HG03196 (cell line): ENCODE results near the gene SMIM33.
"Not testable (repeated sequence)": the region's sequence is repeated elsewhere in the genome, so short reads cannot be mapped to it uniquely, and the experiment has no call there.

Source experiments
- ATAC-seq: cut with Tn5 transposase; IDR thresholded peaks from one replicate; pipeline ENCODE4 v1.9.1; 2021; ENCODE audit not compliant: unreplicated experiment

SMIM33 gene

DNA sequence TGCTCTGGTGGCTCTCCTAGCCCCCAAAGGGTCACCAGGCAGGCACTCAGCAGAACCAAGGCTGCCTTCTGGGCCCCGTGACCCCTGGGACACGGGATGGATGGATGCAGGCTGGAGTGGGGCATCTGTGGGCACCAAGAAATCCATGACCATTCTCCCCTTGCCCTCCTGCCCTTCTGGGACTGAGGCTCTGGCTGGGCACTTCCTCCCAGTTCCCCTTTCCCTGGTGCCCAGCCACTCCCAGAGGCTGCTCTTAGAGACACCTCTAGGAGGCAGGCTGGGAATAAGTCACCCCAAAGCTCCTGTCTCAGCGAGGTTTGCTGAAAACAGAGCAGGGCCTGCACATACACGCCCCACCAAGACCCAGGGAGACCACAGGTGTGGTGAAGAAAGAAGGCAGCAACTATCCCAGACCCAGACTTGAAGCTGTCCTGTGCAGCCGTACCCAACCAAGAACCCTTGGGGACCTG is 10.8 kb downstream of the SMIM33 start:
- ATAC-seq: no peak

DNA sequence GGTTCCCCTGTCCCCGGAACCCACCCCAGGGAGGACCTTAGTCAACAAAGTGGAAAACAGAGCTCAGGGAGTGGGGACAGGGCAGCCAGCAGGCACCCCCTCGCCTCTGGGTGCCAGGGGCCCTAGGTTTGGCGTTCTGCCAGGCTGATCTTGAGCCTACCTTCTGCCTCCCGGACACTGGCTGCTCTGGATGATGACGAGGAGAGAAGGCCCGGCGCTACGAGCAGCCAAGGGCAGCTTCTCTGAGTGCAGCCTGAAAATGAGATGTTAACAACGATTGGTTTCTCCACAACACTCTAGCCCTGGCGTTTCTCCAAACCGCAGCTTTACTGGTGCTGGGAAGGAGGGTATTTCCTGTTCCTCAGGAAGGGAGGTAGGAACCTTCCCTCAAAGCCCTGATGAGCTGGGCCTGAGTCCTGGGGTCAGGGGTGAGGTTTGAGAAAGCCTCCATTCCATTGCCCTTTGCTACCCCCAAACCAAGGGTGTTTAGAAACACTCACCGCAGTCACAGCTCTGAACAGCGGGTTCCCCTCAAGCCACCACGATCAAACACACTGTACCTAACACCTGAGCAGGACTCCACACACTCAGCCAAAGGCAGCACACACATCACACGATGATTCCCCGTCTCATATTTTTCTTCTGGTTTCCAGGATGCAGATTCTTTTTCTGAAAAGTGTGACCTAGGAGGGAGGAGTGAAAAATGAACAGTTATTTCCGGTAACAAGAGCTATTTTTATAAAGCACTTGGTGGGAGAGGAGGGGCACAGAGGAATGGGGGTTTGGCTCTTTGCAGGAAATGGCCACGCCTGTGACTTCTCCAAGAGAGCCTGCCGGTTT is 11.5 kb downstream of the SMIM33 start, which contains the start of gene STING1:
STING1 (minus strand) TSS at position 709 of the 840 bp plus-strand sequence. CDS start 1,054 bp downstream, outside the sequence.
- no peak for ATAC-seq

DNA sequence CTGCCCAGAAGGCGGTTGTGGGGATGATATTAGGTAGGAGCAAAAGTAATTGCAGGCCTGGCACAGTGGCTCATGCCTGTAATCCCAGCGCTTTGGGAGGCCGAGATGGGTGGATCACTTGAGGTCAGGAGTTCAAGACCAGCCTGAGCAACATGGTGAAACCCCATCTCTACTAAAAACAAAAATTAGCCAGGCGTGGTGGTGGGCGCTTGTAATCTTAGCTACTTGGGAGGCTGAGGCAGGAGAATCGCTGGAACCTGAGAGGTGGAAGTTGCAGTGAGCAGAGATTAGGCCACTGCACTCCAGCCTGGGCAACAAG is 12.0 kb downstream of the SMIM33 start:
- ATAC-seq: not testable (repeated sequence)

DNA sequence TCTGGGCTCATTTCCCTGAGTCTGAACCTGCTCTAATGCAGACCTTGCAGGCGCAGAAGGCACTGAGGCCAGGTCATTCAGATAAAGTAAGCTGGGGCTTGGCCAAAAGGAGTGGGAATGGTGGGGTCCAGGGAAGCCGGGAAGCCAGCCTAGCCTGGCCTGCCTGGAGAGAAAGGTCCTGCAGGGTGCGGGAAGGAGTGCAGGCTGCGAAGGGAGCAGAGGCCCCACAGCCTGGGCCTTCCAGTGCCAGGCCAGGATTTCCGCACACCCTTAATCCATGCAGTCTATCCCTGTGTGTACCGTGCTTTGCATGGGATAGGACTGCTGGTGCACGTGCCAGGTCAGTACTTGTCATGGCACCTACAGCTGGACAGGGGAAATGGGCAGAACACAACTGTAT is 15.4 kb downstream of the SMIM33 start:
- no peak for ATAC-seq

DNA sequence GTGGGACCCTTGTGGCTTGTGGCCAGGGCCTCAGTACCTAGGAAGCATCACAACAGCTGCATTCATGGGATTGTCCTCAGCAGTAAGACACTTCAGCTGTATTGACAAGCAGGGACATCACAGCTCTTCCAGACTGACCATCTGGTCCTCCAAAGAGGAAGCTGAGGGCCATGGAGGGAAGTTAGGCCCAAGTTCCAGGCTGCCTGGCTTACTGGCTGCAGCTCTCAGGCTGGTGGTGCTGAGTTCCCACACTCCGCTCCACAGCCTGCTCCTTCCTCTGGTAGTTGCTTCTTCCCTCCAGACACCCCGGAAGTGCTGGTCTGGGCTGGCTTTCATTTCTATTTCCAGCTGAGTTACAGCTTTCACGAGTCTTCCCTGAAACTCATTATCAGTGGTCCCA is 17.5 kb downstream of the SMIM33 start:
- ATAC-seq: no peak

DNA sequence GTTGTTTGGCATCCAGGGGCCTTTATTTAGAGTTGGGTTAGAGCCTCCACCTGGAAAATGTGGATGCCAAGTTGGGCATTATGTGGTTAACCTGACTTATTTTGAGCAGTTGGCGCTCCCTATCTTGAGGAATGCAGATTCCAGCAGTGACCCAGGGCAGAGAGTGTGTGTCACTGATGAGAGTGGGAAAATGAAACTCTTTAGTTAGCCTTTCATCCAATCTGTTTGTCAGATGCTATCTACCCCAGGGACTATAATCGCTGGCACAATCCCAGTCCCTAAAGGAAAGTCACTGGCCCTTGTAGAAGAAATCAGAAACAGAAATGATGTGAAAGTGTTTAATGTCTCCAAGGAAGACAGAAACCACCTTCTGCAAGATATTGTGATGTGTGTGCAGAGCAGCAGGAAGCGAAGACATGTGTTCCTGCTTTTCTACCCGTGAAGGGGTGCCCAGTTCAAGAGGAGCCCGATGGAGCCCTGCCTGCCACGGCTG is 21.9 kb downstream of the SMIM33 start:
- ATAC-seq: no peak

DNA sequence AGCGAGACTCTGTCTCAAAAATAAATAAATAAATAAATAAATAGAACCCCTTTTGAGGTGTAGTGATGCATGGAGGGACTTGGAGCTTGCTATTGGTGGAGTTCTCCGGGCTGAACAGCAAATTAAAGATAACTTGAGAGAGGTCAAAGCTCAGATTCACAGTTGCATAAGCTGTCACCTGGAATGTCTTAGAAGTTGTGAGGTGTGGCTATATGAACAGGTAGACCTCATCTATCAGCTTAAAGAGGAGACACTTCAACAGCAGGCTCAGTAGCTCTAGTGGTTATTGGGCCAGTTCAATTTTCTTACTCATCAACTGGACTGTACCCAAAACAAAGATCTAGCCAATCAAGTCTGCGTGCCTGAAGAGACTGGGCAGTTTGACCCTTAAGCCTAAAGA is 23.5 kb downstream of the SMIM33 start:
- ATAC-seq: no peak

DNA sequence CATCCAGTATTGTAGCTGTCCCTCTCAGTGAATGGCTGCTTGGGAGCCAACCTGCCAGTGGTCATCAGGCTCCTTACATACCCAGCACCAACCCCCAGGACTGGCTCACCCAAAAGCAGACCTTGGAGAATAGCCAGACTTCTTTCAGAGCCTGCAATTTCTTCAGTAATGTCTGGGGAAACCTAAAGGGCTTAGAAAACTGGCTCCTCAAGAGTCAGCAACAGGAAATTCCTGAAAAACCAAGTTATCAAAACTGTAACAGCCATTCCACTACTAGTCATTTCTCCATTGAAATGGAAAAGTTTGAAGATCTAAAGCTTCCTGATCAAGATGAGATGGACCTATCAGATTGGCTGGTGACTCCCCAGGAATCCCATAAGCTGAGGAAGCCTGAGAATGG is 24.0 kb downstream of the SMIM33 start:
- no peak for ATAC-seq

DNA sequence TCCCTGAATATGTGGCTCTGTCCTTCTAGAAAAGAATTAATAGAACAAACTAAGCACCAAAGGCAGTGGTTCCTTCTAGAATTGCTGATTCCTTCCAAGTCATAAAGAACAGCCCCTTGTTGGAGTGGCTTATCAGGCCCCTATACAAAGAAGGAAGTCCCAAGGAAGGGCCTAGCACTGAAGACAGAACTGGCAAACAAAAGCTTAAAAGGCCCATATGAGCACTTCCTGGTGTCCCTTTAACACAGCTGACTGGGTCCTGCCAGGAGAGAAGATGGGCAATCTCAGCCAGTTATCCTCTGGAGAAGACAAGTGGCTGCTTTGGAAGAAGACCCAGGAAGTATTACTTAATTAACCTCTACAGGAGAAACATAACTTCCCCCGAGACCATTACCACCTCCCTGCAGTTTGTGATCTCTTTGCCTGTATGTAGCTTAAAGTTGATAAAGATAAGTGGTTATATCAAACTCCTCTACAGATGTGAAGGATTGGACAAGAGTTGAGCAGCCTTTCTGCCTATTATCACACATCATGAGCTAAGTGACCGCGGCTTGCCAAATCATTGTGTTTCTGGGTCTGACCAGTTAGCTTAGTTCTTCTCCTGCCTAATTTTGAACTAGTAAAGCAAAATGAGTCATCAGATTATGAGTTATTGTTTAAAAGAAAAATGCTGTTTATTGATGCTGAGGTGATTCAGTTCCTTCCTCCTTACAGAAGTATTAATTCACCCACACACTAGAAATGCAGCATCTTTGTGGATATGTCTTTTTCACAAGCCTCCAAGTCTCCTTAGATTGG is 25.0 kb downstream of the SMIM33 start:
- no peak for ATAC-seq

DNA sequence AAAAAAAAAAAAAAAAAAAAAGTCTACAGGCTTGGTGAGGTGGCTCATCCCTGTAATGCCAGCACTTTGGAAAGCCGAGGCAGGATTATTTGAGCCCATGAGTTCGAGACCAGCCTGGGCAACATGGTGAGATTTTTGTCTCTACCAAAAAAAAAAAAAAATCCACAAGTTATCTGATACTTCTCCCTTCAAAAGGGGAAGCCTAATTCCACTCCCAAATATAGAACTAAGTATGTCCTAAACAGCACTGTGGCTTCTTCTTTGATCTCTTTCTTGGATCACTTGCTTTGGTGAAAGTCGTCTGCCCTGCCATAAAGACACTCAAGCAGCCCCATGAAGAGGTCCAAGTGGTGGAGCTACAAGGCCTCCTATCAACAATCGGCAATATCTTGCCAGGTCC is 30.6 kb downstream of the SMIM33 start:
- no peak for ATAC-seq

DNA sequence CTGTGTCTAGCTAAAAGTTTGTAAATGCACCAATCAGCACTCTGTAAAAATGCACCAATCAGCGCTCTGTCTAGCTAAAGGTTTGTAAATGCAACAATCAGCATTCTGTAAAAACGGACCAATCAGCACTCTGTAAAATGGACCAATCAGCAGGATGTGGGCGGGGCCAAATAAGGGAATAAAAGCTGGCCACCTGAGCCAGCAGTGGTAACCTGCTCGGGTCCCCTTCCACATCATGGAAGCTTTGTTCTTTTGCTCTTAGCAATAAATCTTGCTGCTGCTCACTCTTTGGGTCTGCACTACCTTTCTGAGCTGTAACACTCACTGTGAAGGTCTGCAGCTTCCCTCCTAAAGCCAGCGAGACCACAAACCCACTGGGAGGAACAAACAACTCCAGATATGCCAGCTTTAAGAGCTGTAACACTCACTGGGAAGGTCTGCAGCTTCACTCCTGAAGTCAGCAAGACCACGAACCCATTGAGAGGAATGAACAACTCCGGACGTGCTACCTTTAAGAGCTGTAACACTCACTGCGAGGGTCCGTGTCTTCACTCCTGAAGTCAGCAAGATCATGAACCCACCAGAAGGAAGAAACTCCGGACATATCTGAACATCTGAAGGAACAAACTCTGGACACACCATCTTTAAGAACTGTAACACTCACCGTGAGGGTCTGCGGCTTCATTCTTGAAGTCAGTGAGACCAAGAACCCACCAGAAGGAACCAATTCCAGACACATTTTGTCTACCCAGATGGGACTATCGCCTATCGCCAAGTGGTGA is 32.4 kb downstream of the SMIM33 start:
- not testable (repeated sequence) for ATAC-seq

DNA sequence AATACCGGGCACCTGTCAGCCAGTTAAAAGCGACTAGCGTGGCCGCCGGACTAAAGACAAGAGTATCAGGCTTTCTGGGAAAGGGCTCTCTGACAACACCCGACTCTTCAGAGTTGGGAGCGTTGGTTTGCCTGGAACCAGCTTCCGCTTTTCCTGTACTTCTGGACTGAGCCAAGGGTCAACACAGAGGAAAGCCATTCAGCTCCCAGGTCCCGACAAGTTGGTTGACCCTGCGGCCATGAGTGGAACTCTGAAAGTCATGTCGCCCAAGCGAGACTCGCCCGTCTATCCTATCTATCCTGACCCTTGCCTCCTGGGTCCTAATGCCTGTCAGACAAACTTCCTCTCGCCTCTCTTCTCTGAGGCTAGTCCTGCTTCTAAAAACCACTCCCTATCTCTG is 33.1 kb downstream of the SMIM33 start:
- ATAC-seq: not testable (repeated sequence)

DNA sequence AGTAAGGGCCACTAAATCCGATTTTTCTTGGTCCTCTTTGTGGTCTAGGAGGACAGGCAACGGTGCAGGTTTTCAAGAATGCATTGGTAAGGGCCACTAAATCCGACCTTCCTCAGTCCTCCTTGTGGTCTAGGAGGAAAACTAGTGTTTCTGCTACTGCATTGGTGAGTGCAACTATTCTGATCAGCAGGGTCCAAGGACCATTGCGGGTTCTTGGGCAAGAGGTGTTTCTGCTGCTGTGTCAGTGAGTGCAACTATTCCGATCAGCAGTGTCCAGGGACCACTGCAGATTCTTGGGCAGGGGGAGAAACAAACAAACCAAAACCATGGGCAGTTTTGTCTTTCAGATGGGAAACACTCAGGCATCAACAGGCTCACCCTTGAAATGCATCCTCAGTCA is 33.9 kb downstream of the SMIM33 start:
- not testable (repeated sequence) for ATAC-seq

DNA sequence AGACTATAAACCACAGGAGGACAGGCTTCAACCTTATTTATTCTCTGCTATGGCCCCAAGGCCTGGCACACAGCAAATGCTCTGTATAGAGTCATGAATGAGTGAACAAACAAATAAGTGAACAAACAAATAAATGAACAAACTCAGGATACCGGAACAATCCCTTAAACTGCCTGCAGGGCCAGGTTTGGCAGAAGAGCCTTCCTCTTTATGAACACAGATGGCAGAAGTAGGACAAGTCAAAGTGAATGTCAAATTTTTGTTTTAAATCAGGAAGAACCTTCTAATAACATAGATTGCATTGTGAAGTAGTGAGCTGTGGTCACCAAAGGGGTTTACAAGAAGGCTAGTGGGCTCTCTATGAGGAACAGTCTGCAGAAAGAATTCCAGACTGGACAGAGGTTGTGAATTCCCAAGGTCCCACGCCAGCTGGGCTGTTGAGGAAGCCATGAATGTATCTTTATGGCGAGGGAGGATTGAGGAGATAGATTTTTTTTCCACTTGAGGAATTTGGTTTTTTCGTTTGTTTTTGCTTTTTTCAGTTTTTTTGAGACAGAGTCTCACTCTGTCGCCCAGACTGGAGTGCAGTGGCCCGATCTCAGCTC is 42.1 kb downstream of the SMIM33 start:
- ATAC-seq: no peak

DNA sequence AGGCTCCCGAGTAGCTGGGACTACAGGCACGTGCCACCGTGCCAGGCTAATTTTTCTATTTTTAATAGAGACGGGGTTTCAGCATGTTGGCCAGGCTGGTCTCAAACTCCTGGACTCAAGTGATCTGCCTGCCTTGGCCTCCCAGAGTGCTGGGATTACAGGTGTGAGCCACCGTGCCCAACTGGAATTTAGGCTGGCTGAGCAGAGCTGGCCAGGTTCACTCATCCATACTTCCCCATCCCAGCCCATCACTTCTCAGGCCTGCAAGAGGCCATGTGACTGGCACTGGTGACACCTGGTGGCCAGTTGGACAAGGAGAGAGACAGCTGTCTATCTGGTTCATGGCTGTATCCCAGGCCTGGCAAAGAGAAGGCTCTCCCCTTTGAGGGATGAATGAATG is 42.6 kb downstream of the SMIM33 start:
- ATAC-seq: peak; percentile 61

DNA sequence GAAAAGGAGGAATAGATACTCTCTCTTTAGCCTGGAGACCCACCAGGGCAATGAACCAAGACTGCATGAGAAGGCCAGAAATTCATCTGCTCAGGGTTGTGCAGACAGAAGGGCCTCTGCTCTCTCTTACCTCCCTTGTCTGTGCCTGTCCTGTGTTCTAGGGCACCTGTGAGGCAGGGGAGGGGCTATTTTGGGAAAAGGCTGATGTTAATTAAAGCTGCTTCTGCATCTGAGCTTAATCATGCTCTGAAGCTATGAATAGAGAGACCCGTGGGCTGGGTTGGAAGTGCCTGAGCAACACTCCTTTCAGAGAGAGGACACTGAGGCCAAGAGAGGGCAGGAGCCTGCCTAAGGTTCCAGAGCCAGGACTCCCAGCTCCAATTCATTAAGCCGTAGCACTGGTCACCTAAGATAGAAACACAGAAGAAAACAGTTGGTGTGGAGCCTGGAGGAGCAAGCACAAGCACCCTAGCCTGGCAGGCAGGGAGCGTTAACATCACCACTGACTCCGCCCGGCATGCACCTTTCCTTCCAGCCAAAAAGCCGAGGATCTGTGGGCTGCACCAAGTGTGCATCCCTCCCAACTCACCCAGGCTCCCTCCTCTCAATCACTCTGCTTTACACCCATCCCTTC is 43.2 kb downstream of the SMIM33 start:
- no peak for ATAC-seq

DNA sequence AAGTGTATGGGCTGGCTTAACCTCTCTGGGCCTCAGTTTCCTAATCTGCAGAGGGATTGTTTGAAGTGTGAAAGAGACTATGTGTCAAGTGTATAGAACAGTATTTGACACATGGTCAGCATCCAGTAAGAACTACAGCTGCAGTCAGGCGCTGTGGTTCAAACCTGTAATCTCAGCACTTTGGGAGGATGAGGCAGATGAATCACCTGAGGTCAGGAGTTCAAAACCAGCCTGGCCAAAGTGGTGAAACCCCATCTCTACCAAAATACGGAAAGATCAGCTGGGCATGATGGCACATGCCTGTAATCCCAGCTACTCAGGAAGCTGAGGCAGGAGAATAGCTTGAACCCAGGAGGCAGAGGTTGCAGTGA is 43.7 kb downstream of the SMIM33 start:
- no peak for ATAC-seq

DNA sequence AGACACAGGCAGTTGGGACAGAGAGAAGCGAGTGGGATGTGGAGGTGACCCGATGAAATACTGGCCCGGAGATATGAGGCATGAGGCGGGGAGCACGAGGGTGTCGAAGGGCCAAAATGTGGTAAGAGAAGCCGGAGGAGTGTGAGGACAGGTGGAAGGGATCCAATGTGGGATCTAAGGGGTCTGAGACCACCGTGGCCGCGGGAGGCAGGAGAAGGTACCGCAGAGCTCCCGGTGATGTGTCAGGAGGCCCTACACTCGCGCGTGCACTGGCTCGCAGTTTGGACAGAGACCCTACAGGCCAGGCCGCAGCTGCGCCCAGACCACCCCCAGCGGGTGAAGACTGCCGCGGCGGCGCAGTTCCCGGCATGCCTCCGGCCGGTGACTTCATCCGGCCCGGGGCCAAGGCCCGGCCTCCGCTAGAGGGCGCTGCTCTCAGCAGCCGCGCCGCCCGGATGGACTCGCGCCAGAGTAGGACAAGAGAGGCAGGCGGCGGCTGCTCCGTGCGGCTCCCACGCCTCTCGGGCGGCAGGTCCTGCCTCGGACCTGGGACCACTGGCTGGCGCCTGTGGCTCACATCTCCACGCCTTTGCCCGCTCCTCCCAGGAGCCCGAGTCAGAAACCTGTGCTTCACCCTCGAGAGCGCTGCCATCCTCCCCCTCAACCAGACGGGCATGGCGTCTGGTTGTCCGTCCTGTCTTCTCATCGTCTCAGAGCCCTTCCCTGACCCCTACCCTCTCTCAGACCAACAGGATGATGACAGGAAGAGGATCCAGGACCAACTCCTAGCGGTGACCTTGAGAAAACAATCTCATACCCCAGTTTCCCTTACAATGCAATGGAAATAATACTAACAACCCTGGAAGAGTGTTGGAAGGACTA is 47.1 kb downstream of the SMIM33 start:
- peak; percentile 76 for ATAC-seq
